GM19193 (cell line): ENCODE measurements around the gene KIAA0753.

Source experiments
- POLR2A ChIP-seq: IDR thresholded peaks from 4 replicates; pipeline ENCODE4 v1.6.1; 2011; ENCODE audit not compliant: insufficient read depth, insufficient read length; ENCODE audit errors: extremely low read depth

KIAA0753 gene

GRCh38 chr17:6636616-6637457, 3.7 kb downstream of the KIAA0753 start:
- TF ChIP-seq POLR2A, result no peak

DNA sequence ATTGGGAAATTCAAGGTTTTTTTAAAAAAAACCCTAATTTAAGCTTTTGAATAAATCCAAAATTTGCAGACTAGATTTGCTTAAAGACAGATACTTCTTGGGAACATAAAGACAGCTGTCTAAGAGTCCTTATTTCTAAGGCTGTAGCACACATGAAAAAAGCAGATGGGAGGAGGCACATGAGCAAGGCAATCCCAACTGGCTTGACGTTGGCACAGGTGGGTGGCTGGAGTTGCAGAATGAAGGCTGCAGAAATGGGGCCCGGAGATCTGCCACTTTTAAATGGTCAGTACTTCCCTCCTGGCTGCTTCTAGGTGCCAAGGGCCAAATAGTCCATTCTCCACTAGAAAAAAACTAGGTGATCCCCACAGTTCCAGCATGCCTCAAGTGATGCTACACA, 4.4 kb downstream of the KIAA0753 start:
- TF ChIP-seq POLR2A, result no peak

DNA sequence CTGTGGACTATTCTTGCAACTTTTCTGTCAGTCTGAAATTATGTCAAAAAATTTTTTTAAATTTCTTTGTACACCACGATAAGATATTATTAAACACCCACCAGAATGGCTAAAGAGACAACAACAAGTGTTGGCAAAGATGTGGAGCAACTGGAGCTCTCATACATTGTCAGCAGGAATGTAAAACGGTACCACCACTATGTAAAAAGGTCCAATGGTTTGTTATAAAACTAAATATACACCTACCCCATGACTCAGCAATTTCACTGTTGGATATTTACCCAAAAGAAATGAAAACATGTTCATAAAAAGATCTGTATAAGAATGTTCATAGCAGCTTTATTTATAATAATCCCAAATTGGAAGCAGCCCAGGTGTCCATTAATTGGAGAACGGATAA, 7.2 kb downstream of the KIAA0753 start:
- no peak for TF ChIP-seq POLR2A

GRCh38 chr17:6632530-6632929, 8.0 kb downstream of the KIAA0753 start:
- TF ChIP-seq POLR2A, result no peak

DNA sequence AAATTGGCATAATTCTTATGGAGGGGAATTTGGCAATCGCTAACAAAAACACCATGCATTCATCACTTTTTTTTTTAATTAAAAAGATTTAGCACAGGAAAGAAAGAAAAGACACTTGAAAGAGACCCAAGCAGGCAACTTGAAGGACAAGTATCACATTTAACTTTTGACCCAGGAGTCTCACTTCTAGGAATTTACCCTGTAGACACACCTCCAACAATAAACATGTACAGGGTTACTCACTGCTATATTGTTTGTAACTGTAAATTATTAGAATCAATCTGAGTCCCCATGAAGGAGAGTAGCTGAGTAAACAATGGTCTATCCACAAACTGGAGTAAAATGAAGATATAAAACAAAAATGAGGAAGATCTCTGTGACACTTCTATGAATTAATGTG, 10.1 kb downstream of the KIAA0753 start:
- no peak for TF ChIP-seq POLR2A

DNA sequence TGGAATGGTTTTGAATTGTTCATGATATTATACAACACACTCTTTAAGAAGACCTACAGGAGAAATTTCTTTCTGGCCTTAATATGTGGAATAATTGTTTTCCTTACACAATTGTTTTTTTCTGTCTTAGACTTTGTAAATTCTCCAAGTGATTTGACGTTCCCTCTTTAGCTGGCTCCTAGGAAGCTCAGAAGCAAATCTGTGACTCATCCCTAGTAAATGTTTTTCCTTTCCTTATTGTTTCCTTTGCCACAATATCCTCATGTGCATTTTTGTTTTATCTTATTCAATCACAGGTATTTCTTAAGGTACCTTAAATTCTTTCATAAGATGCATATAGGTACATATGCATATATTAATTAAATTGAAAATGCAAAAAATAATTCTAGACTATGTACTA, 13.5 kb downstream of the KIAA0753 start:
- no peak for TF ChIP-seq POLR2A

- TF ChIP-seq POLR2A, result no peak
Observed at GRCh38 chr17:6626616-6627015, 13.9 kb downstream of the KIAA0753 start.

- no peak for TF ChIP-seq POLR2A
Observed at GRCh38 chr17:6623941-6624340, 16.6 kb downstream of the KIAA0753 start.

GRCh38 chr17:6611231-6611630, 29.3 kb downstream of the KIAA0753 start:
- no peak for TF ChIP-seq POLR2A

DNA sequence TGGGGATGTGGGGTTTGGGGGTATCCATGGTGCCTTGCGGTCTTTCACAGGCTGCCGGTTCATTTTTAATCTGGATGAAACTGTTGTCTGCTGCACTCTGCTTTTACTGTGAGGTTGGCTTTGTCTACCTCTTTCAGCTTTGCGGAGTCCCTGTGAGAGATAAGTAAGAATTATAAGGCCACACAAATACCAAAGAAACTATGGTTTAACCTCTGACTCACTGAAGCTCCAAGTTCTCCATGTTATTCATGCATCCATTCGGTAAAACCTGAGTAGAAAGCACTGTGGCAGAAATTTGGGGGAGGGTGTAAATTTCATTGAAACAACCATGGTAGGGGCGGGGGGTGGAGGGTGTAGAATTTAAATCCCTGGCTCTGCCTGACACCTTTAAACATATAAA, 30.5 kb downstream of the KIAA0753 start:
- no peak for TF ChIP-seq POLR2A

DNA sequence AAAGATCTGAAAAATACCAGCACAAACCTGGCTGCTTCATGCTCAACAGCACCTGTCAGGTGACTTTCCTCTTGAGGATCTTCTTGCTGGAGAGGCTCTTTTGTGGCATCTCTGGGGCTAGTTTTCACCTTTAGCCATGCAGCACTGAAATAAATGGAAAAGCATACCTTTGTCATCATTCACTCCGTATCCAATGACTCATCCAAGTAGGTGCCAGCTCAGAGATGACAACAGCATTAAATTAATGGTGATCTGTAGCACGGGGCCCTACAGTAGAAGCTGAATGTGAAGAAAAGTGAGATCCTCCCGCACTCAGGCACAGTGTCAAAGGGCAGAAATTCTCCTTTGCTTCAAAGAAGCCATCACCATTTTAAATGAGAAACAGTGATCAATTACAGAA, 32.2 kb downstream of the KIAA0753 start:
- TF ChIP-seq POLR2A, result no peak

DNA sequence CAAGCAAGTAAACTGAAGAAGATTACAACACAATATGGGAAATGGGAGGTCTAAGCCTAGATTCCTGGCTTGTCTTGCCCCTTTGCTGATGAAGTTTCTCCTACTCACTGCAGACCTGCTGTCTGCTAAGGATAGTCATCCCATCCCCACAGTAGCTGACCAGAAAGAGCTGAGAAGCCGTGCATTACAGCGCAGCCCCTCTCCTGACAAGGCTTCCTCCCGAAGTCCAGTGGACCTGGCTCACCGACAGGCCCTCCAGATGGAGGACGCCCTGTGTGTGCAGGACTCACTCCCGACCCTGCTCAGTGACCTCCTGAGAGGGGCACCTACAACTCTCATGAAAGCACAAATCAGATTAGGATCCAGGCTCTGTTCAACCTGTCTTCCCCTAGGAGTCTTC, 35.4 kb downstream of the KIAA0753 start:
- TF ChIP-seq POLR2A, result no peak

- no peak for TF ChIP-seq POLR2A
Observed at GRCh38 chr17:6603744-6604325, 36.7 kb downstream of the KIAA0753 start.

DNA sequence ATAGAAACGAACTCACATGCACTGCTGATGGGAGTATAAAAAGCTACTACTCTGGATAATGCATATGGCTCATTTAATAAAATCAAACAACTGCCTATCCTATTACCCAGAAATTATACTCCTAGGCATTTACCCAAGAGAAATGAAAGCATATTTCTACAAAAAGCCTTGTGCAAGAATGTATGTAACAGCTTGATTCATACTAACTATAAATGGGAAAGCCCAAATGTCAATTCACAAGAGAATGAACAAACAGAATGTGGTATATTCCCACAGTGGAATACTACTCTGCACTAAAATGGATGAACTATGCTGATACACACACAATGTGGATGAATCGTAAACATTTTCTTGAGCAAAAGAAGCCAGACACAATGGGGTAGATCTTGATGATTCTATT, 38.4 kb downstream of the KIAA0753 start:
- no peak for TF ChIP-seq POLR2A

- no peak for TF ChIP-seq POLR2A
Observed at GRCh38 chr17:6599364-6599763, 41.1 kb downstream of the KIAA0753 start.

- TF ChIP-seq POLR2A, result no peak
Observed at GRCh38 chr17:6597727-6598126, 42.8 kb downstream of the KIAA0753 start.
